ENCODE measurements around the gene GNAI3.

Gene GNAI3

DNA sequence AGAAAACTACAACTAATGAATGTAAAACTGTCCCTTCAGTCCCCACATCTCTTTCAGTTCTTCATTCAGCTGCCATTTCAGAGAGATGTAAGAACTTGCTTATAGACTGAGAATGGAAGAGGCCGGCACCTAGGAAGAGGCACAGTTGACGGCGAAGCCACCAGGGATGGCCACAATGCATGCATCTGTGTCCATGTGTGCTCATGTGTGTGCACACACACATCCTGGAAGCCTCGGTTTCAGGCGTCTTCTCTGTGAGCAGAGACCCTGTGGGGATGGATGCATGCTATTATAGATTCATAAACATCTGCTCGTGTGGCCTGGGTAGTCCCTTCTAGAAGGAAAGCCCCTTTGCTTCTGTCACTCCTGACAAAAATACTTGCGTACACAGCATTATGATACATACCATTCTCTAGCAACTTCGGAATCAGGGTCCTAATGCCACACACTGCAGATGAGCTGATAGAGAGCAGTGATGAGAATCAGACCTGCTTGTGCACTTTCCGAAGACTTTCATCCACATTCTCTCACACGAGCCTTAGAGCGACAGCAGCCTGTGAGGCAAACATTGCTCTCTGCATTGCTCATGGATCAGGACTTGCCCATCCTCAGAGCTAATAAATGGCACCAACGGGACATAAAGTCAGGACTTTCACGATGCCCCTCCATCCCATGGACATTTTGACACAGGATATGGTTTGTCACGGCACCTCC lies 21.2 kb upstream of the GNAI3 start:
- no peak for DNase-seq

GRCh38 chr1:109527846-109528695 lies 20.3 kb upstream of the GNAI3 start:
- DNase-seq: no peak

- DNase-seq: no peak
These were observed 19.7 kb upstream of the GNAI3 start for GRCh38 chr1:109528712-109529111.

DNA sequence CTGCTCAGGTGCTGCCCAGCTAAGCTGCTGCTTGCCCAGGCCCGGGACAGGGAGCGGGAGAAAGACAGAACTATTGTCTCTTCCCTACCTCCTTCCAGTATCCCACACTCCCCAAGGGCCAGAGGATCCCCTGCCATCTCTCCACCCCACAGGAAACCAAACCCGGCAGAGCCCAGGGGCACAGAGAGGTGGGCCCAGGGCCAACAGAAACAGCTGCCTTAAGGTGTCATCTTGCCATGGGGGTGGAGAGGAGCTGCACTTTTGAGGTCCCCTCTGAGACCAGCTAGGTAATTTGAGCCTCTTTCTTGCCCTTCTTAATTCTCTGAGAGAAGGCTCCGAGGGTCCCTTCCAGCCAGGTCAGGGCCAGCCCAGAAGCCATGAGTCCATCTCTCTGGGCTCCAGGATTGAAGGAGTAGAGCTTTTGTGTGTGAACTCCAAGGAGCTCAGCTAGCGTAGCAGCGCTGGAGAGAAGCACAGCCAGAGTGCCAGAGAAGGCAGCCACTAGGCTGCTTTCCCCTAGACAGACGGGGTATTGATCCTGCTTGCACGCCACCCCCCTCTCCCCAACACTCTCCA lies 18.4 kb upstream of the GNAI3 start:
- no peak for DNase-seq

DNA sequence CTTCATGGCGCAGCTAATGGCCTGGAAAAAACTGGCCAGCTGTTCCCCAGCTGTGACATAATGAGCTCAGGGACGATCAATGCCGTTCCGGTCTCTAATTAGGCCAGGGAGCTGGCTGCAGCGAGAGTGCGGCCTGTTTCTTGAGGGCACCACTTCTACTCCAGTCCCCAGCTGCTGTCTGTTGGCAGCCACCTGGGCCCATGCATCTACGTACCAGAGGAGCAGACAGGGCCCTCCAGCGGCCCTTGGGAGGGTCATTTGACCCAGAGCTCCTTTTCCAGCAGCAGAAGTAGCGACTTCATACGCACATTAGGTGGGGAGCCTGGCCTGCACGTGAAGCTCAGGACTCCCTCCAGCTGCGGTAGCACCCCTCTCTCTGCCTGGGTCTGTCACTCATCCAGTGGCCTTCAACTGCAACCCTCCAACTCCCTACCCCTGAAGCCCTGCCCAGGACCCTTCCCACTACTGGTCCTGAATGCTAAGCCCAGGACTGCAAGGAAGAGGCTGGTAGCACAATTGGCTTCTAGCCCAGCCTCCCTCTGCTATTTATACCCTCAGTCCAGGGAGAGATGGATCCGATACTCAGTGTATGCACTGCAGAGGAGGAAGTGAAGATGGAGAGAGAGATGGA lies 17.8 kb upstream of the GNAI3 start:
- DNase-seq: no peak

- DNase-seq: no peak
These were observed 17.0 kb upstream of the GNAI3 start for GRCh38 chr1:109531380-109531779.

GRCh38 chr1:109531826-109532364 lies 16.5 kb upstream of the GNAI3 start:
- DNase-seq: no peak

DNA sequence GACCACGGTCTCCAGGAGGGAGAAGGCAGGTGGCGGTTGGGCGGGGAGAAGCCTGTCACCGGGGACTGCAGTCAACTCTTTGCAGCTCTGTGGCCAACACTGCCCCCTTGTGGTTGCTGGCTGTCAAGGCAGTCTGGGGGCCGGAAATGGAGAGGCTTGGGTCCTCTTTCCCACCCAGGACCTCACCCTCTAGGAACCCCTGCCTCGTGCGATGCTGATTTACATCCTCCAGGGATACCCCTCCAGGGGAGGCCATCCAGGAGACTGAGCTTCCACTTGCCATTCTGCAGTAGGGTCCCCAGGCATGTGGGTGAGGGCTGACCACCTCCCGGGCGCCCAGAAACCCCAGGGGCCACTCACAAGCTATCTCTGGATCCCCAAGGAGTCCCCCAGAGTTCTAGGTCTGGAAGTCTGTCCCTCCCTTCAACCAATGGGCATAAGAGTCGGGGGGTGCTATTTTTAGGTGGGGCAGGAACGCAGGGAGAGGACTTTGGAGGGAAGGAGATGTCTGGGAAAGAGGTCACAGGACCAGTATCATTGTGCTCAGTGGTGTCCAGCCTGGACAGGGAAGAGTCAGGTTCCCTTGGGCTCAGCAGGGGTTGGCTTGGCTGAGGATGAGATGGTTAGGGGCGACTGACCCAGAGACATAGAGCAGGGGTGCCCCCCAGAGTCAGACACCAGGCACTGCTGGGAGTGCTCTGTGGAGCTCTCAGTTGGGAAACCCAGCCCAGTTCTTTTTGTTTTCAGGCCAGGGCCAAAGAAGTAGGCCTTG lies 15.9 kb upstream of the GNAI3 start:
- DNase-seq: peak; percentile 83

DNA sequence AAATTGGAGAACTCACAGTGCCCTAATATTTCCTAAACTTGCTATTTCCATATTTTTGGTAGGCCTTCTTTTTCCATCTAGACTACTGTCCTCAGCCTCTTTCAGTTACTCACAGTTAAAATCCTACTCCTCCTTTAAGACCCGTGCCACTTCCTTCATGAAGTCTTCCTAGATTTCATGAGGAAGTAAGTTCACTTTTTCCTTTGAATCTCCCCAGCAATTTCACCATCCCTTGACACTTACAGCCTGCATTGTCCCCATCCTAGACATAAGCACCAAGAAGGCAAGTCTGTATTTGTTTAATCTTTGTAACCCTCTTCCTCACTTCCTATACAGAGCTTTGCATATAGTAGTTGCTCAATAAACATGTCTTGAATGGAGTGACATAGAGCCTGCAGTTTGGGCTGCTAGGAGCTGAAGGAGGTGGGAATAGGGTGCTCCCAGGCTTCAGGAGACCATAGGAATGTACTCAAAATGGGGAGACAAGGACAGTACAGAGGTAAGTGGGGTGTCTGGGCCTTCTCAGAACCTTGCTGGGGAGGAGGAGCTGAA lies 14.0 kb upstream of the GNAI3 start:
- DNase-seq: no peak

DNA sequence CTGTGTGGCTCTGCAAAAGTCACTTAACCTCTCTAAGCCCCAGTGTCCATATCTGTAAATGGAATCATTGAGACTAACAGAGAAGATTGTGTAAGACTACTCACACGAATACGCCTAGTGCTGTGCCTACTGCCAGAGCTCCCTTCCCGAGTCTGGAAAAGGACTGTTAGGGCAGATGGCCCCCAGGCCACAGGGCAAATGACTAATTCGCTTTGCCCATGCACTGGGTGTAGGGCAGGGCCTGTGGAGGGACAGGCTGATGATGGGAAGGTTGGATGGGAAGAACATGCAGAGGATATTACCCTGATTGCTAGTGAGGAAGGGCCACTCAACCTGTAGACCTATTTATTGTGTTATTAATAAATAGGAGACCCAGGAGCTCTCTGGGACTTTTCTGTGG lies 12.9 kb upstream of the GNAI3 start:
- DNase-seq: no peak

- no peak for DNase-seq
These were observed 12.4 kb upstream of the GNAI3 start for GRCh38 chr1:109535971-109536491.

GRCh38 chr1:109537450-109538178 lies 10.8 kb upstream of the GNAI3 start:
- DNase-seq: no peak

- DNase-seq: no peak
These were observed 9.4 kb upstream of the GNAI3 start for GRCh38 chr1:109538827-109539555.

- no peak for DNase-seq
These were observed 8.7 kb upstream of the GNAI3 start, which contains the start of gene GPR61 for GRCh38 chr1:109539676-109540075. Gene GPR61, plus strand, starts transcription at chr1:109539872. Its CDS starts 3,151 bp downstream, at chr1:109543023.

- DNase-seq: no peak
These were observed 7.3 kb upstream of the GNAI3 start for GRCh38 chr1:109541102-109541501.

GRCh38 chr1:109542657-109543056 lies 5.8 kb upstream of the GNAI3 start:
- no peak for DNase-seq

GRCh38 chr1:109543283-109543987 lies 5.0 kb upstream of the GNAI3 start:
- no peak for DNase-seq

DNA sequence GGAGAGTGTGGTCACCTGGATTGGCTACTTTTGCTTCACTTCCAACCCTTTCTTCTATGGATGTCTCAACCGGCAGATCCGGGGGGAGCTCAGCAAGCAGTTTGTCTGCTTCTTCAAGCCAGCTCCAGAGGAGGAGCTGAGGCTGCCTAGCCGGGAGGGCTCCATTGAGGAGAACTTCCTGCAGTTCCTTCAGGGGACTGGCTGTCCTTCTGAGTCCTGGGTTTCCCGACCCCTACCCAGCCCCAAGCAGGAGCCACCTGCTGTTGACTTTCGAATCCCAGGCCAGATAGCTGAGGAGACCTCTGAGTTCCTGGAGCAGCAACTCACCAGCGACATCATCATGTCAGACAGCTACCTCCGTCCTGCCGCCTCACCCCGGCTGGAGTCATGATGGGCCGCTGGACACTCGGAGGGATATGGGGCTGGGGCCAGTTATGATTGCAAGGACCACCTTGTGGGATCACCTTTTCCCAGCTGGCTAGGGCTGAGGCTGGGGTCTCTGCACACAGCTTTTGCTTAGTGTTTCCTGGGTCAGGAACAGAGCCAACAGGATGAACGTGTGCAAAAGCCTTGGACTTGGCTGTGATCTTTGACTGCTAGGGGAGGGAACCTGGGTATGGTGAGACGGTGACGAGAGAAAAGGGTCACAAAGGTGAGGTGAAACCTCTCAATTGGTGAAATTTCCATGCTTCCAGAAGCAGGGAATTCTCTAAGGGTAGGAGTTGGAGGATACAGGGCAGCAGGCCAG lies 4.3 kb upstream of the GNAI3 start:
- no peak for DNase-seq
